ENCODE data around the gene THRB. TPM values are rescaled to one million over a fixed set of nuclear protein-coding genes. Genes with fewer than 3 reads are reported as not detected.

The THRB gene
- total and polyA plus RNA-seq, 9 of the 15 experiments (the other 6 are each of a cell fraction or from before 2014, with no cell fraction given), result 1.7 to 14.9 (median 6.9) TPM

- TF ChIP-seq ZNF407 (IDR thresholded peaks at IDR 0.05; ENCODE audit: low read depth) (no peak), ARHGAP35 (IDR thresholded peaks at IDR 0.05; ENCODE audit: partially characterized antibody) (no peak), NKRF (IDR thresholded peaks at IDR 0.05; ENCODE audit: borderline replicate concordance) (no peak), UBTF (IDR thresholded peaks at IDR 0.05; ENCODE audit: borderline replicate concordance in 1 of 2, low read depth in 2 of 2, low read length in 2 of 2) (no peak), HINFP (tag; conservative IDR thresholded peaks at IDR 0.05; ENCODE audit: low read depth) (no peak), SP1 (CRISPR knock-in tag; IDR thresholded peaks at IDR 0.05) (no peak), SREBF2 (CRISPR knock-in tag; IDR thresholded peaks at IDR 0.05) (no peak), ZBTB9 (CRISPR knock-in tag; IDR thresholded peaks at IDR 0.05) (no peak), KAT7 (CRISPR knock-in tag; IDR thresholded peaks at IDR 0.05; ENCODE audit: borderline replicate concordance) (no peak), CBX5 (IDR thresholded peaks at IDR 0.05; ENCODE audit: borderline replicate concordance, low read depth) (no peak)
Observed at GRCh38 chr3:24510030-24510648, 15.5 kb upstream of the THRB start (continued).

All from K562 (cell line).